GM19238 (cell line): ENCODE data around the gene CTSS.

Source experiments
- DNase-seq: peaks from one replicate; pipeline ENCODE4 v3.0.0; 2011; ENCODE audit warnings: low spot score; ENCODE audit not compliant: insufficient read length

The CTSS gene

GRCh38 chr1:150706091-150706490 lies 59.5 kb downstream of the CTSS start:
- DNase-seq = no peak

DNA sequence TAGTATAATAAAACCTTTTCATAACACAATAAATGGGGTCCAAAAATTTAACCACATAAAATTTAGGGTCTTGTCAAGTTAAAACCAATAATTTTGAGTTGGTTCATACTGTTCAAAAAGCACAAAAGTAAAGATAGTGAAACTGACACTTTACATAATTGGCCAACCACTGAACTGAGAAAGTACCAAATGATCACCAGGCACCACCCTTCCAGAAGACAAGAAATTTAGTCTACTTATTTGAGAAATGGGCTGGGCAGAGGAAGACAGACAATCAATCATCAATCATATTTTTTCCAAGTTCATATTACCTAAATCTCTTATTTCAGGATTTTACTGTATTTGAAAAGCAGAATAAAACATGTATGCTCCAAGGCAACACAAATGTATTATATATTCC lies 62.2 kb downstream of the CTSS start:
- DNase-seq = no peak

- DNase-seq = peak; percentile 58
These were observed 68.3 kb downstream of the CTSS start, which contains the start of gene GOLPH3L for GRCh38 chr1:150696995-150697927. TSS of gene GOLPH3L (minus strand) at chr1:150697154. CDS start at chr1:150694838, 2,316 bp downstream.

- DNase-seq = no peak
These were observed 69.0 kb downstream of the CTSS start for GRCh38 chr1:150696590-150696989.

DNA sequence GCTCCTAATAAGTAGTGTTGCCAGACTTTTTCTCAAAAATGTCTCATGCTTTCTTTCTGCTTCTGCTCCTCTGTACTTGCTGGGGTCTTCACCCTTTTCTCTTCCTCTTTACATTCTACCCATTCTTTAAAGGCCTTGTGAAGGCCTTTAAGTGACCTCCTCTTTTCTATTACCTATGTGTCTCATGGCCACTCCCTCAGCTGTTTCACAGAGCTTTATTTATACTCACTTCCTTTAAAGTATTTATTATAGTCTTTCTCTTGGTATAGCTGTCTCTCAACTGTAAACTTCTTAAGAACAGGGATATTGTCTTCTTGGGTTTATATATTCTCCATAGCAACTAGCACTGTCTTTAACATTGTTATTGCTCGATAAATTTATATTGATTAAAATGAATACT lies 69.4 kb downstream of the CTSS start:
- no peak for DNase-seq

- DNase-seq = no peak
These were observed 70.0 kb downstream of the CTSS start for GRCh38 chr1:150695561-150695960.

GRCh38 chr1:150692720-150693119 lies 72.9 kb downstream of the CTSS start:
- no peak for DNase-seq

DNA sequence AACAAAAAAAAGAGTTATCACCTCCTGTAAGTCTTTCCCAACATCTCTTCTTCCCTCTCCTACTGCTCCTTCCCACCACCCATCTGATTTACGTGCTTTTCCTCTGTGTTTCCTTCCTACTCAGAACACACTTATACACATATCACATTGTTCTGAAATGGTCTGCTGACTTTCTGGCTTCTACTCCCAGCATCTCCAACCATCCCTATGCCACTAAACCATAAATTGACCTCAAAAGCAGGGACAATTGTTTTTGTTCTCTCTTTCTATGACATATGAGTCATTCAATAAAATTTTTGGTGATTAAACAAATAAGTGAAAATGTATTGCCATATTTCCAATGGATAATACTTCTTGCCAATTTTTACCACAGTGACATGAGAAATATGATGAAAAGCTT lies 76.8 kb downstream of the CTSS start:
- DNase-seq = no peak

DNA sequence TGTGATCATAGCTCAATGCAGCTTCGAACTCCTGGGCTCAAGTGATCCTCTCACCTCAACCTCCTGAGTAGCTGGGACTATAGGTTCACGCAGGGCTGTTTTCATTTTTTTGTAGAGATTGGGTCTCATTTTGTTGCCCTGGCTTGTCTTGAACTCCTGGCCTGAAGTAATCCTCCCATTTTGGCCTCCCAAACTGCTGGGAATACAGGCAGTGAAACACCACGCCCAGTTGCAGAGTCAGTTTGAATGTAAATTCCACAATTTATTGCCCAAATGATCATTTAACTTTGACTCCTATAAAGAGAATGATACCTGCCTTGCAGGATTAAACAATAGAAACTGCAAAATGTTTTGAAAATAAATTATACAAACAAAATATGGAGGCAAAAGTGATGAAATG lies 79.3 kb downstream of the CTSS start:
- DNase-seq = no peak

- no peak for DNase-seq
These were observed 81.7 kb downstream of the CTSS start for GRCh38 chr1:150683914-150684313.
